Middle frontal gyrus (tissue), 1 donor: ENCODE data around the gene CEP131.

Source experiments
- DNase-seq: peaks from one replicate; pipeline ENCODE4 v3.0.0-alpha.2; 2015; ENCODE audit warnings: low spot score; ENCODE audit errors: extremely low spot score

CEP131 gene

DNA sequence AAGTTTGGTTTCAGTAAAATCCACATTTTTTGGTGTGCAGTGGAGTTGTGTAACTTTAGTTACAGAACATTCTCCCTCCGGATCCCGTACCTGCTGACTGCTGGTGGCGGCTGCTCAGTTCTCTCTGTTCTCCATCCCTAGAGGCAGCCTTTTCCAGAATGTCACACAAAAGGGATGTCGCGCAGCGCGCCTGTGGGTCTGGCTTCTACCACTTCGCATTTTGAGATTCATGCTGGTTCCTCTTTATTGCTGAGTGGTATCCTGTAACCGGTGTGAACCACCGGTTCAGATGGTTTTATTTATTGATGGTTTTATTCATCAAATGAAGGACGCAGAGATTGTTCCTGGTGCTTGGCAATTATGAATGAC, 981 bp upstream of the CEP131 start:
- DNase-seq: no peak

DNA sequence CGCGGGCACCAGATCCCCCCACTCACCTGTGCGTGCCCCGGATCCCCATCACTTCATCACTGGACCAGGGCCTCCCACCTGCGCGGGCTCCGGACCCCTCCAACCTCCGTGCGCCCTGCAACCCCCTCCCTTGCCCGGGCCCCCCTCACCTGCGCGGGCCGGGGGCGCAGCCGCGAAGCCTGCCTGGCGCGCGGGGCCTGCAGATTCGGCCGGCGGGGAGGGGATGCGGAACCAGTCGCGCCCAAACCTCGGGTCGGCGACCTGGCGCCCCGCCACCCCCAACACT, 202 bp downstream of the CEP131 start:
- DNase-seq: no peak

- no peak for DNase-seq
Measured at GRCh38 chr17:81221842-81222619, 734 bp downstream of the CEP131 start.

GRCh38 chr17:81221371-81221841, 1.4 kb downstream of the CEP131 start:
- no peak for DNase-seq

GRCh38 chr17:81219476-81220180, 3.1 kb downstream of the CEP131 start:
- no peak for DNase-seq

- no peak for DNase-seq
Measured at GRCh38 chr17:81218991-81219390, 3.8 kb downstream of the CEP131 start.

- DNase-seq: no peak
Measured at GRCh38 chr17:81218459-81218858, 4.3 kb downstream of the CEP131 start.

DNA sequence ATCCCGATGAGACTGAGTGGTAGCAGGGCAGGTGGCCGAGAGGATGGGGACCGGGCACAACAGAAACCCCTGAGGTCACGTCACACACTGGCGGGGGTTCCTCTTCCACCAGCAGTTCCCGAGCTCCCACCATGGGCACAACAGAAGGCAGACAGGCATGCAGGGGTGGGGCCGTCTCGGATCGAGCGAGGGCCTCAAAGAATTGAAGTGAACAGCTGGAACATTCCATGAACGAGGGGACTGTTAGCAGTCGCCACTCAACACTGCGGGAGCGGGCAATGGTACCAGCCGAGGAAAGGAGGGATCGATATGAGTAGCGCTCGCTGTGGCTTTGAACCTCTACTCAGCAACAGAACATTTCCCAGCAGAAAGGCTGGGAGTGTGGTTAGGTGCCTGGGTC, 5.3 kb downstream of the CEP131 start:
- DNase-seq: no peak

DNA sequence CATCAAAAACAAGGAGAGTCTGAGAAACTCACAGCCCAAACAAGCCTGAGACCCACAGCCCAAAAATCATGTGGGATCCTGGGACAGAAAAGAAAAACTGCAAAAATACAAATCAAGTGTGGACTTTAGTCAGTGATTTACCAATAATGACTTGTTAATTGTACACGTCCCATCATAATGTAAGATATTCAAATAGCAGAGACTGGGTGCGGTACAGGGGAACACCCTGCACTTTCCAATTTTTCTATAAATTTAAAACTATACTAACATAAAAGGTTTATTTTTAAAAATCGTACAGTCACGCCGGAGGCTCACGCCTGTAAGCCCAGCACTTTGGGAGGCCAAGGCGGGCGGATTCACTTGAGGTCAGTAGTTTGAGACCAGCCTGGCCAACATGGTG, 8.8 kb downstream of the CEP131 start:
- DNase-seq: no peak

- DNase-seq: no peak
Measured at GRCh38 chr17:81212365-81212764, 10.4 kb downstream of the CEP131 start.

DNA sequence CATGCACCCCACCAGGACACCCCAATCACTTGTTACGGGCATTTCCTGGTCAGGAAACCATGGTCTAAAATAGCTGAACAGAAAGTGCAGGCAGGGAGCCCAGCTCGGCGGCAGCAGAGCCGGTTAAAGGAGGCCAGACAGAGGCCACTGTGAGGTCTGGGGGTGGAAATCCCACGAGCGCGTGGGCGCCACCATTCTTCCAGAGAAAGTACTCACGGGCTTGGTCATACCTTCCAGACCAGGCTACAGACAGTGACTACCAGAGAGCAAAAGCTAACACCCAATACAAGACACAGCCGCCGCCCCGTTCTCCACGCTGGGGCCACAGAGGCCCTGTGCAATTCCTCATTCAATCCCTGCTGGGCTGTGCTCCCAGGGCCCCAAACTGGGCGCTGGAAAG, 11.9 kb downstream of the CEP131 start:
- DNase-seq: no peak

- no peak for DNase-seq
Measured at GRCh38 chr17:81210466-81210865, 12.3 kb downstream of the CEP131 start.

- no peak for DNase-seq
Measured at GRCh38 chr17:81209141-81209540, 13.6 kb downstream of the CEP131 start.

GRCh38 chr17:81208651-81209050, 14.1 kb downstream of the CEP131 start:
- no peak for DNase-seq

DNA sequence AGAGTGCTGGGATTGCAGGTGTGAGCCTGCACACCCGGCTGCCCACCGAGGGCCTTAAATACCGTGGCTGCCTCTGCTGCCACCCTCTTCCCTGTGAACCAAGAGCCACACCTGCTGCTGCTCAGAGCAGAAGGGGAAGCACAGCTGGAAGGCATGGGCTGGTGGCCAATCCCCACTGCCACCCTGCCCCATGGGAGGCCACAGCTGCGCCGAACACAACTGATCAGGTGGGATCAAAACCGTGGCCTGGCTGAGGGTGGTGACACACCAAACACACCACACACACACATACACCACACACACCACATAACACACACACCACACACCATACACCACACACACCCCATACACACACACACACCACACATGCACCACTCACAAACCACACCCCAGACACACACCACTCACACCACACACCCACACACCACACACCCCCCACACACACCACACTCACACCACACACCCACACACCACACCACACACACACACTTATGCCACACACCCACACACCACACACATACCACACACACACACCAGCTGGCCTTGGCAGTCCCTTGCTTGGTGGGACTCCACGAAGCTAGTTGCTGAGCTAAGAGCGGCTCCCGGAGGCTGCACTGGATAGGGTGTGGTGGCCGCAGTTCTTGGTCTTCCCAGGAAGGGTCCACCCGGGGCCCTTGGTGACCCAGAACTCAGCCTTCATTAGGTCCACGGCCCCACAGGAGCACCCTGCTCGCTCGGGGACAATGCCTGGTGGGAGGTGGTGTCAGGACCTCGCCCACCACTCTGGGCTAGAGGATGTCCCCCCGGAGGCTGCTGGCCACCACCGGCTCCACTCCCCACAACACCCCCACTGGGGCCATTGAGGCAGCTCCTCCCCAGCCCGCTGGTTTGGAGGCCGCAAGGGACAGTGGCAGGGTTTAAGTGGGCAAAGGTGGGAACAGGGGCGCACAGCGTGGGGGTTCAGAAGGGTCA, 14.9 kb downstream of the CEP131 start:
- no peak for DNase-seq

DNA sequence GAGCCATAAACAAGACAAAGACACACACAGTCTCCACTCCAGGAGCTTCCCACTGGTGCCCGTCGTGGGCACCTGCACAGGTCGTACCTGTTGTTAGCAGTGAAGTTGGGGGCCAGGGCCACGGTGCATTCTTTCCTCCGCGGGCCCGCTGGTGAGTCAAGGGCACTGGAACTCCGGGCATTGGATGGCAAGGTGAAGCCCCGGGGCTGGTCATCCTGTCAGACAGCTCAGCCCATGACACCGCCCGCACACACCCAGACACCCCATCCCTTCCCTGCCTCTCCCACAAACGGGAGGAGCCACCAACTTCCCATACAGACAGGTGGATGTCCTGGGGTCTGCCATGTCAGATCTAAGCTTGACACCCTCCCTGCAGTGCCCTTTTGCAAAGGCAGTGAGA, 16.1 kb downstream of the CEP131 start:
- DNase-seq: no peak

GRCh38 chr17:81206166-81206565, 16.6 kb downstream of the CEP131 start:
- DNase-seq: no peak

DNA sequence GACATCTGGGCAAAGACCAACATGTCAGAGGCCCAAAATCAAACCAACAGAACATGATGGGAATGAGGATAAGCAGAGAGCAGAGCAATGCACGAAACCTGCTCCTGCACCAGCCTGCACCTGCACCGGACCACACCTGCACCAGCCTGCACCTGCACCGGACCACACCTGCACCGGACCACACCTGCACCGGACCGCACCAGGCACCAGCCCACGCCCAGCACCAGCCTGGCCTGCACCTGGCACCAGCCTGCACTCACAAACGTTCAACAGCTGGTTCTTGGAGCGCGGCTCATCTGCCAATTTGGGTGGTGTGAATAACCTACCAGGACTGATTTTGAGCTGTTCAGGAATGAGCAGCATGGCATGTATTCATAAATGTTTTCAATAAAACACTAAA, 18.2 kb downstream of the CEP131 start:
- DNase-seq: no peak

GRCh38 chr17:81203136-81203535, 19.6 kb downstream of the CEP131 start:
- DNase-seq: no peak

- no peak for DNase-seq
Measured at GRCh38 chr17:81202318-81202717, 20.4 kb downstream of the CEP131 start.

GRCh38 chr17:81200695-81201580, 21.8 kb downstream of the CEP131 start:
- DNase-seq: peak; percentile 64
